Adrenal gland (tissue), 12 donors: ENCODE measurements around the gene ACSF2. TPM values are rescaled to one million over a fixed set of nuclear protein-coding genes. Genes with fewer than 3 reads are reported as not detected.

Experiments
- DNase-seq, 7 donors: peaks; one replicate each; pipeline ENCODE4 v3.0.0-alpha.2; 2019 to 2020
- H3K27ac ChIP-seq, 5 donors: fragments of 200-600 bp; sonication (generic) in 4 of 5; 1 replicate in 3 of 5; 2 replicates in 2 of 5; pipeline versions ENCODE4 v1.5.1 to v1.8.0; 2016 to 2020; ENCODE audit warnings: mild to moderate bottlenecking in 1 of 5
- H3K27me3 ChIP-seq: fragments of 200-600 bp; 2 replicates; pipeline ENCODE4 v1.8.0; 2021
- H3K36me3 ChIP-seq, 2 donors: fragments of 200-600 bp; replicated peaks in 1 of 2; 1 replicate in 1 of 2; 2 replicates in 1 of 2; pipeline versions ENCODE4 v1.5.1 to v1.8.0; 2018 to 2022
- H3K4me1 ChIP-seq, 2 donors: fragments of 200-600 bp; replicated peaks in 1 of 2; 1 replicate in 1 of 2; 2 replicates in 1 of 2; pipeline versions ENCODE4 v1.5.1 to v1.8.0; 2018 to 2021
- H3K4me3 ChIP-seq, 4 donors: fragments of 200-600 bp; sonication (generic) in 3 of 4; one replicate each; pipeline ENCODE4 v1.5.1; 2016 to 2018
- H3K9me3 ChIP-seq, 3 donors: fragments of 200-600 bp; sonication (generic) in 1 of 3; replicated peaks in 1 of 3; 1 replicate in 2 of 3; 2 replicates in 1 of 3; pipeline versions ENCODE4 v1.5.1 to v1.8.0; 2016 to 2021
- POLR2A ChIP-seq, 2 donors: fragments of 450-650 bp; IDR thresholded peaks; one replicate each; pipeline ENCODE4 v1.6.1; 2017; ENCODE audit warnings: antibody characterized with exemption in 2 of 2, mild to moderate bottlenecking in 2 of 2, moderate library complexity in 1 of 2
- WGBS, 4 donors: extraction: QIAGEN DNeasy Blood & Tissue Kit in 2 of 4; methylation state at CpG; one replicate each; pipeline versions ENCODE4 v1.1.5 to v1.1.7; 2013 to 2017; 5-methylcytosine and 5-hydroxymethylcytosine counted together
- intact Hi-C, 2 donors: fragments of 100-400 bp; cut with DNase I; formaldehyde crosslinking; loops; one replicate each; pipeline versions ENCODE4 v1.14.1 to v1.15.0; 2022 to 2023
- polyA plus RNA-seq, 3 donors: library from polyadenylated mRNA; stranded (reverse); fragments of 200-250 nt in 2 of 3; fragments of 350-450 nt in 1 of 3; fragmentation: Illumina TruSeq in 1 of 3; extraction: RNeasy Lipid Tissue Mini Kit (QIAGEN cat#74804) in 1 of 3; gene quantifications; one replicate each; pipeline ENCODE4 v1.2.3, GENCODE V29; 2013 to 2014
- total RNA-seq, 9 donors: library from RNA; depleted of rRNA in 4 of 9; stranded (reverse); fragments of >200 nt in 4 of 9; fragments of 120-200 nt in 1 of 9; fragmentation: NEBNext Ultra II Directional in 1 of 9; extraction: Animal tissue kit (Norgen Biotek cat#: 25700) in 1 of 9; gene quantifications; one replicate each; pipeline versions ENCODE4 v1.1.0 to v1.2.4, GENCODE V29; 2013 to 2023
- TF ChIP-seq, protein P1 (sequence below), 6 experiments: fragments of 450-650 bp in 4 of 6; fragments of 200-600 bp in 2 of 6; sonication (generic) in 1 of 6; IDR thresholded peaks; 1 replicate in 5 of 6; 2 replicates in 1 of 6; pipeline versions ENCODE4 v1.5.1 to v1.8.0; 2016 to 2021; ENCODE audit warnings: antibody characterized with exemption in 6 of 6, mild to moderate bottlenecking in 2 of 6, moderate library complexity in 1 of 6
- donor health status: healthy with polysubstance abuse.
- donor health status: Bipolar disorder and iron deficiency.
- donor health status: DM: yes; HTN: yes; CAD: no.
- donor health status: DM: no; HTN: no; CAD: no.
- donor health status: DM: no; HTN: no; CAD: no.
- donor health status: DM: yes; HTN: yes; CAD: no.

ACSF2 gene
- total and polyA plus RNA-seq, 12 donors = 92.1 to 434 (median 196) TPM

DNA sequence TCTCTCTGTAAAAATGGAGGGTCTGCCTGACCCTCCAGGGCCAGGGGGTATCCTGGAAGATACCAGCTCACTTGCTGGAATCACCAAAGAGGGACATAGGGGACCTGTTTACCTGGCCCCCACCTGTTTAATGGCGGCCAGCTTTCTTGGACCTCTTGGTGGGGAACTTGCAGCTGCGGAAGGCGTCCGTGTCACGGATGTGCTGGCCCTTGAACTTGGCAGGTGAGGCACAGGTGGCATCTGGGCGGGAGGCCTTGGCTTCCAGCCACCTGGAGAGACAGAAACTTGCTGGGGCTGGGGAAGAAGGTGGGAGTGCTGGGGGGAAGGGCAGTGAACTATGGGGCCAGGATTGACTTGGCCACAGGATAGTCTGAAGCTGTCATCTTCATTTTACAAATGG lies 39.2 kb downstream of the ACSF2 start:
- intact Hi-C loops = no loop called here
- DNase-seq = no peak
- Histone ChIP-seq H3K4me1 (peaks cover 19 to 20% of the 10 kb centered on the region in 2 donors), H3K27me3 (no peaks in the 10 kb centered on the region), H3K4me3 (no peak overlapping the region), H3K36me3 (peaks cover 0 to 21% of the 10 kb centered on the region in 2 donors), H3K9me3 (no peaks in the 10 kb centered on the region), H3K27ac (no peak overlapping the region)
- TF ChIP-seq, protein P1, sequence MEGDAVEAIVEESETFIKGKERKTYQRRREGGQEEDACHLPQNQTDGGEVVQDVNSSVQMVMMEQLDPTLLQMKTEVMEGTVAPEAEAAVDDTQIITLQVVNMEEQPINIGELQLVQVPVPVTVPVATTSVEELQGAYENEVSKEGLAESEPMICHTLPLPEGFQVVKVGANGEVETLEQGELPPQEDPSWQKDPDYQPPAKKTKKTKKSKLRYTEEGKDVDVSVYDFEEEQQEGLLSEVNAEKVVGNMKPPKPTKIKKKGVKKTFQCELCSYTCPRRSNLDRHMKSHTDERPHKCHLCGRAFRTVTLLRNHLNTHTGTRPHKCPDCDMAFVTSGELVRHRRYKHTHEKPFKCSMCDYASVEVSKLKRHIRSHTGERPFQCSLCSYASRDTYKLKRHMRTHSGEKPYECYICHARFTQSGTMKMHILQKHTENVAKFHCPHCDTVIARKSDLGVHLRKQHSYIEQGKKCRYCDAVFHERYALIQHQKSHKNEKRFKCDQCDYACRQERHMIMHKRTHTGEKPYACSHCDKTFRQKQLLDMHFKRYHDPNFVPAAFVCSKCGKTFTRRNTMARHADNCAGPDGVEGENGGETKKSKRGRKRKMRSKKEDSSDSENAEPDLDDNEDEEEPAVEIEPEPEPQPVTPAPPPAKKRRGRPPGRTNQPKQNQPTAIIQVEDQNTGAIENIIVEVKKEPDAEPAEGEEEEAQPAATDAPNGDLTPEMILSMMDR (IDR thresholded peaks at IDR 0.05) = no peak
- TF ChIP-seq POLR2A (IDR thresholded peaks at IDR 0.05) = no peak
- WGBS, 4 donors = 92 to 99% (median 96%) methylated on average over 5 to 6 of the region's 6 CpGs

DNA sequence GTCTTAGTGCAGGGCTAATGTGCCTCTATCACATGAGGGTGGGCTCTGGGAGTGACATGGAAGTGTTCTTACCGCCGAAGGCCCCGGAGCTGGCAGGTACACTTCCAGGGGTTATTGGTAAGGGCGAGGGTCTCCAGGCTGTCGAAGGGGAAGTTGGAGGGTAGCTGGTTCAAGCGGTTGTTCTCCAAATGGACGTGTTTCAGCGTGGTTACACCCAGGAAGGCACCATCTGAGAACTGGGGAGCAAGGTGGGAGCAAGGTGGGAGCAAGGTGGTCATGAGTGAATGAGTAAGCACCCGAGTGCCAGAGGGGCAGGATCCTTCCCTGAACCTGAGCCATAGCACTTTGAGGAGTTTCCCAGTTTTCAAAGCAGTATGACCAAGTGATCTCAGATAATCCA lies 39.6 kb downstream of the ACSF2 start:
- no peak overlapping the region for H3K4me3 ChIP-seq
- no peaks in the 10 kb centered on the region for H3K27me3 ChIP-seq
- H3K4me1 ChIP-seq = peaks cover 22% of the 10 kb centered on the region in 2 donors
- DNase-seq = no peak
- H3K36me3 ChIP-seq = peaks cover 0 to 20% of the 10 kb centered on the region in 2 donors
- no peak overlapping the region for H3K27ac ChIP-seq
- intact Hi-C loops = no loop called here
- no peaks in the 10 kb centered on the region for H3K9me3 ChIP-seq
- no peak for TF ChIP-seq POLR2A (IDR thresholded peaks at IDR 0.05)
- TF ChIP-seq, protein P1 (IDR thresholded peaks at IDR 0.05) = no peak
- 90 to 96% (median 93%) methylated on average over 9 of the region's 9 CpGs for WGBS, 4 donors

- Histone ChIP-seq H3K27ac (no peak overlapping the region), H3K4me3 (no peak overlapping the region), H3K27me3 (no peaks in the 10 kb centered on the region), H3K36me3 (peaks cover 0 to 13% of the 10 kb centered on the region in 2 donors), H3K4me1 (peaks cover 22% of the 10 kb centered on the region in 2 donors), H3K9me3 (no peaks in the 10 kb centered on the region)
- TF ChIP-seq, protein P1 (IDR thresholded peaks at IDR 0.05) = no peak
- no peak for TF ChIP-seq POLR2A (IDR thresholded peaks at IDR 0.05)
- WGBS, 4 donors = 88 to 94% (median 91%) methylated on average over 9 of the region's 9 CpGs
- intact Hi-C loops = no loop called here
- DNase-seq = no peak
Measured at GRCh38 chr17:50466371-50467113, 40.5 kb downstream of the ACSF2 start.

- Histone ChIP-seq H3K27ac (no peak overlapping the region), H3K4me3 (no peak overlapping the region), H3K9me3 (no peaks in the 10 kb centered on the region), H3K27me3 (no peaks in the 10 kb centered on the region), H3K4me1 (peaks cover 22% of the 10 kb centered on the region in 2 donors), H3K36me3 (peaks cover 0 to 17% of the 10 kb centered on the region in 2 donors)
- DNase-seq = no peak
- WGBS, 4 donors = 81 to 94% (median 91%) methylated on average over 4 to 7 of the region's 7 CpGs
- TF ChIP-seq POLR2A (IDR thresholded peaks at IDR 0.05) = no peak
- TF ChIP-seq, protein P1 (IDR thresholded peaks at IDR 0.05) = no peak
- intact Hi-C loops = no loop called here
Measured at GRCh38 chr17:50467114-50467854, 41.3 kb downstream of the ACSF2 start.
